ENCODE data around the gene TTC21A. TPM values are rescaled to one million over a fixed set of nuclear protein-coding genes. Genes with fewer than 3 reads are reported as not detected.

The TTC21A gene
- total and polyA plus RNA-seq, 4 donors: 1.8 to 15.0 (median 7.6) TPM

- Histone ChIP-seq H3K27ac (ENCODE audit: low read depth in 1 of 2, low read length in 2 of 2) (no peak overlapping the region), H3K36me3 (ENCODE audit: control insufficient read depth in 1 of 2, insufficient read depth in 2 of 2, low read length in 1 of 2) (no peaks in the 10 kb centered on the region), H3K4me3 (ENCODE audit: low read length in 2 of 2) (no peak overlapping the region), H3K9me3 (ENCODE audit: control insufficient read depth, low read length) (no peaks in the 10 kb centered on the region), H3K27me3 (ENCODE audit: control insufficient read depth in 1 of 2, insufficient read depth in 2 of 2, low read length in 1 of 2) (no peaks in the 10 kb centered on the region), H3K4me1 (ENCODE audit: control insufficient read depth in 1 of 2, insufficient read depth in 2 of 2, low read length in 2 of 2) (no peaks in the 10 kb centered on the region)
- ATAC-seq (ENCODE audit: low FRiP score) (no peak), DNase-seq (no peak)
- intact Hi-C loops (cut with DNase I): loop anchor here in 1 of 2 donors (5.0 kb wide), 1 partner anchor 65 kb away; the partner anchor contains the start of gene XIRP1
- WGBS, 2 donors: 85 to 89% methylated on average over 7 of the region's 7 CpGs
Measured at GRCh38 chr3:39127269-39127907, 19.9 kb downstream of the TTC21A start.

GRCh38 chr3:39127908-39128304, 20.4 kb downstream of the TTC21A start:
- no peak overlapping the region for H3K4me3 ChIP-seq (ENCODE audit: low read length in 2 of 2)
- no peaks in the 10 kb centered on the region for H3K4me1 ChIP-seq (ENCODE audit: control insufficient read depth in 1 of 2, insufficient read depth in 2 of 2, low read length in 2 of 2)
- no peaks in the 10 kb centered on the region for H3K36me3 ChIP-seq (ENCODE audit: control insufficient read depth in 1 of 2, insufficient read depth in 2 of 2, low read length in 1 of 2)
- 55 to 57% methylated on average over 1 of the region's 1 CpG for WGBS, 2 donors
- no peak overlapping the region for H3K27ac ChIP-seq (ENCODE audit: low read depth in 1 of 2, low read length in 2 of 2)
- DNase-seq: no peak
- H3K9me3 ChIP-seq (ENCODE audit: control insufficient read depth, low read length): no peaks in the 10 kb centered on the region
- intact Hi-C loops (cut with DNase I): loop anchor here in 1 of 2 donors (5.0 kb wide), 1 partner anchor 64 kb away; the partner anchor contains the start of gene XIRP1
- no peaks in the 10 kb centered on the region for H3K27me3 ChIP-seq (ENCODE audit: control insufficient read depth in 1 of 2, insufficient read depth in 2 of 2, low read length in 1 of 2)
- ATAC-seq (ENCODE audit: low FRiP score): no peak

- intact Hi-C loops (cut with DNase I): loop anchor here in 1 of 2 donors (5.0 kb wide), 1 partner anchor 63 kb away; the partner anchor contains the start of gene XIRP1
- Histone ChIP-seq H3K4me3 (ENCODE audit: low read length in 2 of 2) (no peak overlapping the region), H3K27me3 (ENCODE audit: control insufficient read depth in 1 of 2, insufficient read depth in 2 of 2, low read length in 1 of 2) (no peaks in the 10 kb centered on the region), H3K9me3 (ENCODE audit: control insufficient read depth, low read length) (no peaks in the 10 kb centered on the region), H3K27ac (ENCODE audit: low read depth in 1 of 2, low read length in 2 of 2) (no peak overlapping the region), H3K36me3 (ENCODE audit: control insufficient read depth in 1 of 2, insufficient read depth in 2 of 2, low read length in 1 of 2) (no peaks in the 10 kb centered on the region), H3K4me1 (ENCODE audit: control insufficient read depth in 1 of 2, insufficient read depth in 2 of 2, low read length in 2 of 2) (no peaks in the 10 kb centered on the region)
- WGBS, 2 donors: 92 to 96% methylated on average over 7 of the region's 7 CpGs
- DNase-seq (no peak), ATAC-seq (ENCODE audit: low FRiP score) (no peak)
Measured at GRCh38 chr3:39128951-39129350, 21.5 kb downstream of the TTC21A start.

GRCh38 chr3:39130026-39130425, 22.5 kb downstream of the TTC21A start:
- WGBS, 2 donors: 94 to 95% methylated on average over 6 of the region's 6 CpGs
- Histone ChIP-seq H3K4me1 (ENCODE audit: control insufficient read depth in 1 of 2, insufficient read depth in 2 of 2, low read length in 2 of 2) (no peaks in the 10 kb centered on the region), H3K27ac (ENCODE audit: low read depth in 1 of 2, low read length in 2 of 2) (no peak overlapping the region), H3K9me3 (ENCODE audit: control insufficient read depth, low read length) (no peaks in the 10 kb centered on the region), H3K4me3 (ENCODE audit: low read length in 2 of 2) (no peak overlapping the region), H3K36me3 (ENCODE audit: control insufficient read depth in 1 of 2, insufficient read depth in 2 of 2, low read length in 1 of 2) (no peaks in the 10 kb centered on the region), H3K27me3 (ENCODE audit: control insufficient read depth in 1 of 2, insufficient read depth in 2 of 2, low read length in 1 of 2) (no peaks in the 10 kb centered on the region)
- no peak for DNase-seq
- intact Hi-C loops (cut with DNase I): loop anchor here in 1 of 2 donors (10.0 kb wide), 1 partner anchor 55 kb away; no protein-coding TSS in a partner anchor
- no peak for ATAC-seq (ENCODE audit: low FRiP score)

GRCh38 chr3:39130693-39131265, 23.3 kb downstream of the TTC21A start:
- Histone ChIP-seq H3K9me3 (ENCODE audit: control insufficient read depth, low read length) (no peaks in the 10 kb centered on the region), H3K4me3 (ENCODE audit: low read length in 2 of 2) (no peak overlapping the region), H3K36me3 (ENCODE audit: control insufficient read depth in 1 of 2, insufficient read depth in 2 of 2, low read length in 1 of 2) (no peaks in the 10 kb centered on the region), H3K27ac (ENCODE audit: low read depth in 1 of 2, low read length in 2 of 2) (no peak overlapping the region), H3K4me1 (ENCODE audit: control insufficient read depth in 1 of 2, insufficient read depth in 2 of 2, low read length in 2 of 2) (no peaks in the 10 kb centered on the region), H3K27me3 (ENCODE audit: control insufficient read depth in 1 of 2, insufficient read depth in 2 of 2, low read length in 1 of 2) (no peaks in the 10 kb centered on the region)
- intact Hi-C loops (cut with DNase I): loop anchor here in 1 of 2 donors (10.0 kb wide), 1 partner anchor 54 kb away; no protein-coding TSS in a partner anchor
- no peak for ATAC-seq (ENCODE audit: low FRiP score)
- no peak for DNase-seq
- 82 to 86% methylated on average over 3 of the region's 3 CpGs for WGBS, 2 donors

GRCh38 chr3:39132096-39133092, 24.9 kb downstream of the TTC21A start:
- WGBS, 2 donors: 79 to 82% methylated on average over 11 of the region's 11 CpGs
- Histone ChIP-seq H3K9me3 (ENCODE audit: control insufficient read depth, low read length) (no peaks in the 10 kb centered on the region), H3K4me3 (ENCODE audit: low read length in 2 of 2) (no peak overlapping the region), H3K27ac (ENCODE audit: low read depth in 1 of 2, low read length in 2 of 2) (no peak overlapping the region), H3K36me3 (ENCODE audit: control insufficient read depth in 1 of 2, insufficient read depth in 2 of 2, low read length in 1 of 2) (no peaks in the 10 kb centered on the region), H3K27me3 (ENCODE audit: control insufficient read depth in 1 of 2, insufficient read depth in 2 of 2, low read length in 1 of 2) (no peaks in the 10 kb centered on the region), H3K4me1 (ENCODE audit: control insufficient read depth in 1 of 2, insufficient read depth in 2 of 2, low read length in 2 of 2) (no peaks in the 10 kb centered on the region)
- no peak for DNase-seq
- no peak for ATAC-seq (ENCODE audit: low FRiP score)
- intact Hi-C loops (cut with DNase I): loop anchor here in 1 of 2 donors (10.0 kb wide), 1 partner anchor 52 kb away; no protein-coding TSS in a partner anchor

GRCh38 chr3:39133093-39133490, 25.6 kb downstream of the TTC21A start:
- Histone ChIP-seq H3K9me3 (ENCODE audit: control insufficient read depth, low read length) (no peaks in the 10 kb centered on the region), H3K27ac (ENCODE audit: low read depth in 1 of 2, low read length in 2 of 2) (no peak overlapping the region), H3K4me3 (ENCODE audit: low read length in 2 of 2) (no peak overlapping the region), H3K36me3 (ENCODE audit: control insufficient read depth in 1 of 2, insufficient read depth in 2 of 2, low read length in 1 of 2) (no peaks in the 10 kb centered on the region), H3K27me3 (ENCODE audit: control insufficient read depth in 1 of 2, insufficient read depth in 2 of 2, low read length in 1 of 2) (no peaks in the 10 kb centered on the region), H3K4me1 (ENCODE audit: control insufficient read depth in 1 of 2, insufficient read depth in 2 of 2, low read length in 2 of 2) (no peaks in the 10 kb centered on the region)
- 97 to 100% methylated on average over 1 of the region's 1 CpG for WGBS, 2 donors
- DNase-seq (no peak), ATAC-seq (ENCODE audit: low FRiP score) (no peak)
- intact Hi-C loops (cut with DNase I): loop anchor here in 1 of 2 donors (10.0 kb wide), 1 partner anchor 52 kb away; no protein-coding TSS in a partner anchor

- no peak for DNase-seq
- no peaks in the 10 kb centered on the region for H3K9me3 ChIP-seq (ENCODE audit: control insufficient read depth, low read length)
- no peaks in the 10 kb centered on the region for H3K36me3 ChIP-seq (ENCODE audit: control insufficient read depth in 1 of 2, insufficient read depth in 2 of 2, low read length in 1 of 2)
- H3K27me3 ChIP-seq (ENCODE audit: control insufficient read depth in 1 of 2, insufficient read depth in 2 of 2, low read length in 1 of 2): no peaks in the 10 kb centered on the region
- ATAC-seq (ENCODE audit: low FRiP score): no peak
- no peaks in the 10 kb centered on the region for H3K4me1 ChIP-seq (ENCODE audit: control insufficient read depth in 1 of 2, insufficient read depth in 2 of 2, low read length in 2 of 2)
- intact Hi-C loops (cut with DNase I): loop anchor here in 1 of 2 donors (10.0 kb wide), 1 partner anchor 51 kb away; no protein-coding TSS in a partner anchor
- WGBS, 2 donors: 77 to 81% methylated on average over 6 of the region's 6 CpGs
- H3K27ac ChIP-seq (ENCODE audit: low read depth in 1 of 2, low read length in 2 of 2): no peak overlapping the region
- H3K4me3 ChIP-seq (ENCODE audit: low read length in 2 of 2): no peak overlapping the region
Measured at GRCh38 chr3:39133822-39134221, 26.3 kb downstream of the TTC21A start.
